ENCODE measurements around the gene USP33. TPM values are rescaled to one million over a fixed set of nuclear protein-coding genes. Genes with fewer than 3 reads are reported as not detected.

USP33 gene
- total and polyA plus RNA-seq, 2 of the 13 experiments (the other 11 are each of a cell fraction or from before 2014, with no cell fraction given): 32.0 to 49.1 TPM

DNA sequence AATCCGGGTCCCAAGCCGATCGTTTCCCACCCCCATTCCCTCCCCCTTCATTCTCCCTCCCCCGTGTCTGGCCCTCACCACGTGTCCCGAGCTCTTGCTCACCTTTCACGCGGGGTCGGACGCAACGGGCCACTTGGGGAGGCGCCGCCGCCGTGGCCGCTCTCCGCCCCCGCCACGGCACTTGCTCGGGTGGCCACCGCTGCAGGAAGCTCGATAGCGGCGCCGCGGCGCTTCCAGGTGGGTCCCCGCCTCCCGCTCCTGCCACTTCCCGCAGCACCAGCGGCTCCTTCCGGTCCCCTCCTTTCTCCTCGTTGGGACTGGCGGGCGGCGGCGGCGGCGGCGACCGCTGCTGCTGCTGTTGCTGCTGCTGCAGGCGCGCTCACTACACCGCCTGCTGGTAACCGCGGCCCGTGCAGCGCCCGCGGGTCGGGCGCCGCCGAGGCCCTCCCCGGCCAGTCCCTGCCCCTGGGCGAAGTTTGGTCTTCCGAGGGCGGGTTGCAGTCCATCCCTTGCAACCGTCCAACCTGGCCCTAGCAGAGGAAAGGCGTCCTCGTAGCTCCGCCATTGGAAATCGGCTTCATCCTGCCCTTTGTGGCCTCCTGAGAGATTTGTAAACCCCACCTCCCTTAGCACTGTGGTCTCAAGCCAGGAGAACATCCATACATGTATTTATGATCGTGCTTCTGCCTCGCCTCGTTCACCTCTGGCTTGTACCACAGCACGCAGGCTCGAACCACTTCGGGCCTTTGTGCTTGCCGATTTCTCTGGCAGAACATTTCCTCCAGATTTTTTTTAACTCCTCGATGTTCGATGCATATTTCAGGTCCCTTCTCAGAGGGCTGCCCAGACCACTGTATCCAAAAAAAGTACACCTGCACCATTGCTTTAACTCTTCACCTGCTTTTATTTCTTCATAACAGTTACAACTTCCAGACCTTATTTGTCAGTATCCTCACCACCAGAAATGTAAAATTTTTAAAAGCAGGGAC is 76.2 kb downstream of the USP33 start (continued):
- TF ChIP-seq, protein P1, sequence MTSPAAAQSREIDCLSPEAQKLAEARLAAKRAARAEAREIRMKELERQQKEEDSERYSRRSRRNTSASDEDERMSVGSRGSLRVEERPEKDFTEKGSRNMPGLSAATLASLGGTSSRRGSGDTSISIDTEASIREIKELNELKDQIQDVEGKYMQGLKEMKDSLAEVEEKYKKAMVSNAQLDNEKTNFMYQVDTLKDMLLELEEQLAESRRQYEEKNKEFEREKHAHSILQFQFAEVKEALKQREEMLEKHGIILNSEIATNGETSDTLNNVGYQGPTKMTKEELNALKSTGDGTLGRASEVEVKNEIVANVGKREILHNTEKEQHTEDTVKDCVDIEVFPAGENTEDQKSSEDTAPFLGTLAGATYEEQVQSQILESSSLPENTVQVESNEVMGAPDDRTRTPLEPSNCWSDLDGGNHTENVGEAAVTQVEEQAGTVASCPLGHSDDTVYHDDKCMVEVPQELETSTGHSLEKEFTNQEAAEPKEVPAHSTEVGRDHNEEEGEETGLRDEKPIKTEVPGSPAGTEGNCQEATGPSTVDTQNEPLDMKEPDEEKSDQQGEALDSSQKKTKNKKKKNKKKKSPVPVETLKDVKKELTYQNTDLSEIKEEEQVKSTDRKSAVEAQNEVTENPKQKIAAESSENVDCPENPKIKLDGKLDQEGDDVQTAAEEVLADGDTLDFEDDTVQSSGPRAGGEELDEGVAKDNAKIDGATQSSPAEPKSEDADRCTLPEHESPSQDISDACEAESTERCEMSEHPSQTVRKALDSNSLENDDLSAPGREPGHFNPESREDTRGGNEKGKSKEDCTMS (CRISPR knock-in tag; conservative IDR thresholded peaks at IDR 0.05): no peak
- peak; percentile 78 for TF ChIP-seq POLR2G (IDR thresholded peaks at IDR 0.05; ENCODE audit: low read depth, low read length)
- TF ChIP-seq ZNF747 (CRISPR knock-in tag; IDR thresholded peaks at IDR 0.05; ENCODE audit: borderline replicate concordance): no peak; the same call in 1 of the 2 replicates
- TF ChIP-seq, protein P2, sequence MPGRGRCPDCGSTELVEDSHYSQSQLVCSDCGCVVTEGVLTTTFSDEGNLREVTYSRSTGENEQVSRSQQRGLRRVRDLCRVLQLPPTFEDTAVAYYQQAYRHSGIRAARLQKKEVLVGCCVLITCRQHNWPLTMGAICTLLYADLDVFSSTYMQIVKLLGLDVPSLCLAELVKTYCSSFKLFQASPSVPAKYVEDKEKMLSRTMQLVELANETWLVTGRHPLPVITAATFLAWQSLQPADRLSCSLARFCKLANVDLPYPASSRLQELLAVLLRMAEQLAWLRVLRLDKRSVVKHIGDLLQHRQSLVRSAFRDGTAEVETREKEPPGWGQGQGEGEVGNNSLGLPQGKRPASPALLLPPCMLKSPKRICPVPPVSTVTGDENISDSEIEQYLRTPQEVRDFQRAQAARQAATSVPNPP (CRISPR knock-in tag; IDR thresholded peaks at IDR 0.05): no peak
- no peak for TF ChIP-seq PAWR (CRISPR knock-in tag; IDR thresholded peaks at IDR 0.05; ENCODE audit: borderline replicate concordance)
- TF ChIP-seq SRY (CRISPR knock-in tag; IDR thresholded peaks at IDR 0.05): no peak
- TF ChIP-seq CREB1 (IDR thresholded peaks at IDR 0.05): no peak
- TF ChIP-seq CREB1 (CRISPR knock-in tag; IDR thresholded peaks at IDR 0.05): no peak
- TF ChIP-seq MIXL1 (CRISPR knock-in tag; IDR thresholded peaks at IDR 0.05): no peak
- TF ChIP-seq ZNF703 (CRISPR knock-in tag; IDR thresholded peaks at IDR 0.05; ENCODE audit: borderline replicate concordance): no peak
- TF ChIP-seq, protein P3, sequence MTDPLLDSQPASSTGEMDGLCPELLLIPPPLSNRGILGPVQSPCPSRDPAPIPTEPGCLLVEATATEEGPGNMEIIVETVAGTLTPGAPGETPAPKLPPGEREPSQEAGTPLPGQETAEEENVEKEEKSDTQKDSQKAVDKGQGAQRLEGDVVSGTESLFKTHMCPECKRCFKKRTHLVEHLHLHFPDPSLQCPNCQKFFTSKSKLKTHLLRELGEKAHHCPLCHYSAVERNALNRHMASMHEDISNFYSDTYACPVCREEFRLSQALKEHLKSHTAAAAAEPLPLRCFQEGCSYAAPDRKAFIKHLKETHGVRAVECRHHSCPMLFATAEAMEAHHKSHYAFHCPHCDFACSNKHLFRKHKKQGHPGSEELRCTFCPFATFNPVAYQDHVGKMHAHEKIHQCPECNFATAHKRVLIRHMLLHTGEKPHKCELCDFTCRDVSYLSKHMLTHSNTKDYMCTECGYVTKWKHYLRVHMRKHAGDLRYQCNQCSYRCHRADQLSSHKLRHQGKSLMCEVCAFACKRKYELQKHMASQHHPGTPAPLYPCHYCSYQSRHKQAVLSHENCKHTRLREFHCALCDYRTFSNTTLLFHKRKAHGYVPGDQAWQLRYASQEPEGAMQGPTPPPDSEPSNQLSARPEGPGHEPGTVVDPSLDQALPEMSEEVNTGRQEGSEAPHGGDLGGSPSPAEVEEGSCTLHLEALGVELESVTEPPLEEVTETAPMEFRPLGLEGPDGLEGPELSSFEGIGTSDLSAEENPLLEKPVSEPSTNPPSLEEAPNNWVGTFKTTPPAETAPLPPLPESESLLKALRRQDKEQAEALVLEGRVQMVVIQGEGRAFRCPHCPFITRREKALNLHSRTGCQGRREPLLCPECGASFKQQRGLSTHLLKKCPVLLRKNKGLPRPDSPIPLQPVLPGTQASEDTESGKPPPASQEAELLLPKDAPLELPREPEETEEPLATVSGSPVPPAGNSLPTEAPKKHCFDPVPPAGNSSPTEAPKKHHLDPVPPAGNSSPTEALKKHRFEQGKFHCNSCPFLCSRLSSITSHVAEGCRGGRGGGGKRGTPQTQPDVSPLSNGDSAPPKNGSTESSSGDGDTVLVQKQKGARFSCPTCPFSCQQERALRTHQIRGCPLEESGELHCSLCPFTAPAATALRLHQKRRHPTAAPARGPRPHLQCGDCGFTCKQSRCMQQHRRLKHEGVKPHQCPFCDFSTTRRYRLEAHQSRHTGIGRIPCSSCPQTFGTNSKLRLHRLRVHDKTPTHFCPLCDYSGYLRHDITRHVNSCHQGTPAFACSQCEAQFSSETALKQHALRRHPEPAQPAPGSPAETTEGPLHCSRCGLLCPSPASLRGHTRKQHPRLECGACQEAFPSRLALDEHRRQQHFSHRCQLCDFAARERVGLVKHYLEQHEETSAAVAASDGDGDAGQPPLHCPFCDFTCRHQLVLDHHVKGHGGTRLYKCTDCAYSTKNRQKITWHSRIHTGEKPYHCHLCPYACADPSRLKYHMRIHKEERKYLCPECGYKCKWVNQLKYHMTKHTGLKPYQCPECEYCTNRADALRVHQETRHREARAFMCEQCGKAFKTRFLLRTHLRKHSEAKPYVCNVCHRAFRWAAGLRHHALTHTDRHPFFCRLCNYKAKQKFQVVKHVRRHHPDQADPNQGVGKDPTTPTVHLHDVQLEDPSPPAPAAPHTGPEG (CRISPR knock-in tag; IDR thresholded peaks at IDR 0.05): no peak; the same call in 1 of the 2 replicates
- peak; percentile 27 for TF ChIP-seq FOXA3 (CRISPR knock-in tag; IDR thresholded peaks at IDR 0.05)
- TF ChIP-seq SYNCRIP (IDR thresholded peaks at IDR 0.05; ENCODE audit: insufficient read depth, low read depth, low read length): no peak
- no peak for TF ChIP-seq TOE1 (CRISPR knock-in tag; IDR thresholded peaks at IDR 0.05)
- TF ChIP-seq, protein P4, sequence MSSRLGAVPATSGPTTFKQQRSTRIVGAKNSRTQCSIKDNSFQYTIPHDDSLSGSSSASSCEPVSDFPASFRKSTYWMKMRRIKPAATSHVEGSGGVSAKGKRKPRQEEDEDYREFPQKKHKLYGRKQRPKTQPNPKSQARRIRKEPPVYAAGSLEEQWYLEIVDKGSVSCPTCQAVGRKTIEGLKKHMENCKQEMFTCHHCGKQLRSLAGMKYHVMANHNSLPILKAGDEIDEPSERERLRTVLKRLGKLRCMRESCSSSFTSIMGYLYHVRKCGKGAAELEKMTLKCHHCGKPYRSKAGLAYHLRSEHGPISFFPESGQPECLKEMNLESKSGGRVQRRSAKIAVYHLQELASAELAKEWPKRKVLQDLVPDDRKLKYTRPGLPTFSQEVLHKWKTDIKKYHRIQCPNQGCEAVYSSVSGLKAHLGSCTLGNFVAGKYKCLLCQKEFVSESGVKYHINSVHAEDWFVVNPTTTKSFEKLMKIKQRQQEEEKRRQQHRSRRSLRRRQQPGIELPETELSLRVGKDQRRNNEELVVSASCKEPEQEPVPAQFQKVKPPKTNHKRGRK (CRISPR knock-in tag; IDR thresholded peaks at IDR 0.05): no peak
- no peak; the same call in 1 of the 2 replicates for TF ChIP-seq ZNF547 (CRISPR knock-in tag; IDR thresholded peaks at IDR 0.05)
